HS-27A (cell line): ENCODE measurements around the gene ZNF708.
"Not testable (repeated sequence)": the region's sequence is repeated elsewhere in the genome, so short reads cannot be mapped to it uniquely, and the experiment has no call there.

Experiments used
- DNase-seq: peaks from one replicate; pipeline ENCODE4 v3.0.0-alpha.2; 2012; ENCODE audit warnings: low read depth, missing footprints

ZNF708 gene

GRCh38 chr19:21260164-21260847 lies 68.9 kb downstream of the ZNF708 start:
- no peak for DNase-seq

- not testable (repeated sequence) for DNase-seq
Observed at GRCh38 chr19:21259421-21260124, 69.6 kb downstream of the ZNF708 start.

GRCh38 chr19:21256722-21257121 lies 72.5 kb downstream of the ZNF708 start:
- peak; percentile 29 for DNase-seq
